GM19240 (cell line): ENCODE data around the gene LRTM1.

Experiments used
- DNase-seq: peaks from one replicate; pipeline ENCODE4 v3.0.0; 2011; ENCODE audit warnings: low spot score; ENCODE audit not compliant: insufficient read length

The LRTM1 gene

GRCh38 chr3:54895613-54896012, 32.2 kb downstream of the LRTM1 start:
- no peak for DNase-seq

GRCh38 chr3:54892168-54892567, 35.7 kb downstream of the LRTM1 start:
- no peak for DNase-seq

GRCh38 chr3:54891540-54891897, 36.3 kb downstream of the LRTM1 start:
- DNase-seq, result no peak

- DNase-seq, result no peak
Observed at GRCh38 chr3:54889731-54890130, 38.1 kb downstream of the LRTM1 start.

GRCh38 chr3:54888873-54889272, 39.0 kb downstream of the LRTM1 start:
- DNase-seq, result no peak

GRCh38 chr3:54888162-54888561, 39.7 kb downstream of the LRTM1 start:
- DNase-seq, result no peak

GRCh38 chr3:54882129-54882833, 45.6 kb downstream of the LRTM1 start:
- DNase-seq, result no peak

- DNase-seq, result no peak
Observed at GRCh38 chr3:54878145-54878544, 49.7 kb downstream of the LRTM1 start.

GRCh38 chr3:54877730-54878129, 50.1 kb downstream of the LRTM1 start:
- no peak for DNase-seq

- DNase-seq, result no peak
Observed at GRCh38 chr3:54876694-54877093, 51.2 kb downstream of the LRTM1 start.

GRCh38 chr3:54875596-54876268, 52.1 kb downstream of the LRTM1 start:
- DNase-seq, result no peak

- no peak for DNase-seq
Observed at GRCh38 chr3:54874816-54875556, 52.9 kb downstream of the LRTM1 start.

GRCh38 chr3:54873059-54874010, 54.5 kb downstream of the LRTM1 start:
- no peak for DNase-seq

GRCh38 chr3:54871867-54872266, 56.0 kb downstream of the LRTM1 start:
- DNase-seq, result no peak

GRCh38 chr3:54870423-54870822, 57.4 kb downstream of the LRTM1 start:
- DNase-seq, result no peak
